ENCODE results near the gene EHBP1L1.

DNA sequence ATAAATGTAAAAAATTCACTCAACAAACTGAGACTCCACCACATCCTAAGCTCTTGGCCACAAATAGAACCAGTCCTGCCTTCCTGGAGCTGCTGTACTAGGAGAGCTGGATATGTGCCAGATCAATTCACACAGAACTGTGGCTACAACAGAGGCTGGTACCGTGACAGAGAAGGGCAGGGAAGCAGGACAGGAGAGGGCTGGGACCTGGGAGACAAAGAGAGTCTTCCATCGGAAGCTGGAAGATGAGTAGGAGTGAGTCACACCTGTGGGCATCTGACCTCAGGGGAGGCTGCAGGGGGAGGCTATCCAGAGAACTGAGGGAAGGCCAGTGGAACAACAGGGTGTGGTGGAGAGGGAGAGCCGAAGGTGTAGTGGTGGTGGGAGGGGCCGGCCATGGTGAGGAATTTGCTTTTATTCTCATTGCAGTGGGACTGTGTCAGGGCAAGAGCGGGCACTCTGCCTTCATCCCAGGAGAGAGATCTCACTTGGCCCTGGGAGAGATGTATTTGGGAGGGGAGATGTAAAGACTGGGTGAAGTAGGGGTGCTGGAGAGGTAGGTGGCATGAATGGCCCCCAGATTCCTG is 15.8 kb upstream of the EHBP1L1 start:
- TF ChIP-seq POLR2A (IDR thresholded peaks at IDR 0.05): no peak
- TF ChIP-seq, protein P1, sequence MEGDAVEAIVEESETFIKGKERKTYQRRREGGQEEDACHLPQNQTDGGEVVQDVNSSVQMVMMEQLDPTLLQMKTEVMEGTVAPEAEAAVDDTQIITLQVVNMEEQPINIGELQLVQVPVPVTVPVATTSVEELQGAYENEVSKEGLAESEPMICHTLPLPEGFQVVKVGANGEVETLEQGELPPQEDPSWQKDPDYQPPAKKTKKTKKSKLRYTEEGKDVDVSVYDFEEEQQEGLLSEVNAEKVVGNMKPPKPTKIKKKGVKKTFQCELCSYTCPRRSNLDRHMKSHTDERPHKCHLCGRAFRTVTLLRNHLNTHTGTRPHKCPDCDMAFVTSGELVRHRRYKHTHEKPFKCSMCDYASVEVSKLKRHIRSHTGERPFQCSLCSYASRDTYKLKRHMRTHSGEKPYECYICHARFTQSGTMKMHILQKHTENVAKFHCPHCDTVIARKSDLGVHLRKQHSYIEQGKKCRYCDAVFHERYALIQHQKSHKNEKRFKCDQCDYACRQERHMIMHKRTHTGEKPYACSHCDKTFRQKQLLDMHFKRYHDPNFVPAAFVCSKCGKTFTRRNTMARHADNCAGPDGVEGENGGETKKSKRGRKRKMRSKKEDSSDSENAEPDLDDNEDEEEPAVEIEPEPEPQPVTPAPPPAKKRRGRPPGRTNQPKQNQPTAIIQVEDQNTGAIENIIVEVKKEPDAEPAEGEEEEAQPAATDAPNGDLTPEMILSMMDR (IDR thresholded peaks at IDR 0.05): no peak

All from ovary (tissue), 3 donors.